ENCODE results near the gene EBI3. TPM values are rescaled to one million over a fixed set of nuclear protein-coding genes. Genes with fewer than 3 reads are reported as not detected.

Gene EBI3
- total and polyA plus RNA-seq, 2 of the 8 experiments (the other 6 are each of a cell fraction or from before 2014, with no cell fraction given), result 0.99 to 8.4 TPM

DNA sequence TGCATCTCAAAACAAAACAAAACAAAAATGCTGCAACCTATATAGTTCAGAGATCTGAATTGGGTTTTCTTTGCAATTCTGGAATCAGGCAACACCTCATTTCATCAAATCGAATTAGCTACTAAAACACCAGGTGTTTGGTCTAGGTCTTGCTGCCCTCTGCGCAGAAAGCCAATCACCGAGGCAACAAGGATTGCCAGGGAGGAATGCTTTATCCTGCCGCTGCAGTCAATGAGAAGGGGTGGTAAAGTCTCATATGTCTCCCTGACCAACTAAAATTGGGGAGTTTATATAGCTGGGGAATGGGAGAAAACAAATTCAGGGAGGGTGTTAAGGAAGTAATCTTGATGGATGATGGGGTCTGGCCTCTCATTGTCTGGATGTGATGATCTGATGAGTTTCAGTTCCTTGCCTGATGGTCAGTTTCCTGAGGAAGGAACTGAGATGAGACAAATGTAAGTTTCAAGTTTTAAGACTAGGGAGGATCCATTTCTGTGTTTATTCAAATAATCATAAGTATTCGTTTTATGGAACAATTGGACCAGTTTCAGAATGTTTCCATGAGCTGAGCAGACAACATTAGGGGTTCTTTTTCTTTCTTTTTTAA lies 12.6 kb downstream of the EBI3 start:
- Histone ChIP-seq H3K36me3 (ENCODE audit: control insufficient read depth in 2 of 4, insufficient read depth in 4 of 4, low read length in 3 of 4) (no peaks in the 10 kb centered on the region), H2AK5ac (ENCODE audit: low read depth, low read length) (no peak overlapping the region), H3K14ac (ENCODE audit: insufficient read length) (no peak overlapping the region), H3K4me1 (replicated peaks in 1 of 4; ENCODE audit: control insufficient read depth in 3 of 4, insufficient read depth in 4 of 4, low read length in 3 of 4) (no peaks in the 10 kb centered on the region), H4K5ac (ENCODE audit: insufficient read length, low read depth, low read length) (no peak overlapping the region), H2BK5ac (ENCODE audit: low read depth, low read length) (no peak overlapping the region), H3K56ac (replicated peaks; ENCODE audit: insufficient read length, low read depth, low read length) (no peak overlapping the region), H3K27me3 (replicated peaks in 1 of 4; ENCODE audit: control insufficient read depth in 3 of 4, extremely low read depth in 1 of 4, insufficient read depth in 3 of 4, low read length in 3 of 4) (no peaks in the 10 kb centered on the region; a peak in 1 of 7 replicates), H3K18ac (ENCODE audit: extremely low read depth, low read length) (no peak overlapping the region), H2AFZ (ENCODE audit: low read length) (no peak overlapping the region), H3K9ac (replicated peaks in 1 of 4; ENCODE audit: extremely low read depth in 1 of 4, low read depth in 3 of 4, low read length in 3 of 4) (no peak overlapping the region), H2BK12ac (ENCODE audit: low read depth, low read length) (no peak overlapping the region), H4K20me1 (replicated peaks in 1 of 2; ENCODE audit: control insufficient read depth in 1 of 2, insufficient read depth in 2 of 2, low read length in 2 of 2) (no peaks in the 10 kb centered on the region), H3K27ac (ENCODE audit: low read depth, low read length) (no peak overlapping the region), H3K4me2 (ENCODE audit: insufficient read depth in 1 of 2, low read depth in 2 of 2, low read length in 2 of 2) (no peak overlapping the region), H4K8ac (ENCODE audit: extremely low read depth, insufficient read depth, low read length) (no peak overlapping the region), H2BK15ac (ENCODE audit: low read length) (no peak overlapping the region), H3K4me3 (ENCODE audit: extremely low read depth in 1 of 4, insufficient read depth in 2 of 4, low read depth in 3 of 4, low read length in 4 of 4) (no peak overlapping the region), H3K23me2 (ENCODE audit: low read depth, low read length) (no peaks in the 10 kb centered on the region; the same call in 1 of the 2 replicates), H2BK120ac (replicated peaks; ENCODE audit: low read depth, low read length) (no peak overlapping the region), H3K79me2 (ENCODE audit: control insufficient read depth in 1 of 2, insufficient read depth in 2 of 2, low read length in 2 of 2) (no peaks in the 10 kb centered on the region), H2BK20ac (ENCODE audit: low read length) (no peak overlapping the region), H3K79me1 (ENCODE audit: low read depth, low read length) (no peaks in the 10 kb centered on the region), H3K4ac (replicated peaks; ENCODE audit: insufficient read length, low read depth, low read length) (no peak overlapping the region), H3K23ac (ENCODE audit: insufficient read length) (no peak overlapping the region), H4K91ac (replicated peaks; ENCODE audit: insufficient read length, low read length) (no peak overlapping the region), H3K9me3 (ENCODE audit: insufficient read depth in 2 of 2, low read depth in 1 of 2, low read length in 1 of 2) (peaks cover 0 to 6% of the 10 kb centered on the region in 2 experiments; a peak in 2 of 4 replicates)
- TF ChIP-seq CTBP2 (IDR thresholded peaks at IDR 0.05; ENCODE audit: borderline replicate concordance, insufficient read depth, insufficient read length, low read length) (no peak), RAD21 (IDR thresholded peaks at IDR 0.05 in 1 of 2, conservative IDR thresholded peaks at IDR 0.05 in 1 of 2; ENCODE audit: low read depth in 2 of 2, low read length in 2 of 2) (no peak), POU5F1 (IDR thresholded peaks at IDR 0.05; ENCODE audit: low read depth, low read length) (no peak), FOSL1 (IDR thresholded peaks at IDR 0.05; ENCODE audit: insufficient read depth, low read depth, low read length) (no peak), CEBPB (IDR thresholded peaks at IDR 0.05; ENCODE audit: low read depth, low read length) (no peak), HDAC2 (IDR thresholded peaks at IDR 0.05; ENCODE audit: borderline replicate concordance in 1 of 2, low read depth in 2 of 2, low read length in 2 of 2) (no peak)
- TF ChIP-seq, protein P1, sequence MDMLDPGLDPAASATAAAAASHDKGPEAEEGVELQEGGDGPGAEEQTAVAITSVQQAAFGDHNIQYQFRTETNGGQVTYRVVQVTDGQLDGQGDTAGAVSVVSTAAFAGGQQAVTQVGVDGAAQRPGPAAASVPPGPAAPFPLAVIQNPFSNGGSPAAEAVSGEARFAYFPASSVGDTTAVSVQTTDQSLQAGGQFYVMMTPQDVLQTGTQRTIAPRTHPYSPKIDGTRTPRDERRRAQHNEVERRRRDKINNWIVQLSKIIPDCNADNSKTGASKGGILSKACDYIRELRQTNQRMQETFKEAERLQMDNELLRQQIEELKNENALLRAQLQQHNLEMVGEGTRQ (IDR thresholded peaks at IDR 0.05; ENCODE audit: low read length), result no peak
- TF ChIP-seq, protein P2, sequence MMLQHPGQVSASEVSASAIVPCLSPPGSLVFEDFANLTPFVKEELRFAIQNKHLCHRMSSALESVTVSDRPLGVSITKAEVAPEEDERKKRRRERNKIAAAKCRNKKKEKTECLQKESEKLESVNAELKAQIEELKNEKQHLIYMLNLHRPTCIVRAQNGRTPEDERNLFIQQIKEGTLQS (IDR thresholded peaks at IDR 0.05; ENCODE audit: insufficient read depth, low read depth, low read length), result no peak
- FAIRE-seq (no peak), DNase-seq (ENCODE audit: low read depth in 1 of 2, low spot score in 2 of 2) (no peak)
- 83% methylated on average over 5 of the region's 5 CpGs; no CpG with 5 or more reads in 1 of the 2 experiments for WGBS, 2 experiments (ENCODE audit: extremely low coverage in 1 of 2, insufficient coverage in 1 of 2, insufficient read length in 1 of 2, insufficient replicate concordance in 2 of 2, low coverage in 1 of 2, low lambda C conversion rate in 2 of 2, missing lambda C conversion rate in 1 of 2)
- ChIA-PET POLR2A (ENCODE audit: partially characterized antibody) (interaction anchor here (1.2 to 1.4 kb wide), 2 partner anchors 12 to 256 kb away, joined by 3 to 5 read pairs; partner anchors contain the start of genes EBI3 and EEF2), CTCF (ENCODE audit: partially characterized antibody) (interaction anchor here (0.7 to 5.3 kb wide), 6 partner anchors 8 to 173 kb away, joined by 3 to 25 read pairs (median 4); partner anchors contain the start of gene SH3GL1)

All from H1 (cell line).